ENCODE data around the gene PARD3.

DNA sequence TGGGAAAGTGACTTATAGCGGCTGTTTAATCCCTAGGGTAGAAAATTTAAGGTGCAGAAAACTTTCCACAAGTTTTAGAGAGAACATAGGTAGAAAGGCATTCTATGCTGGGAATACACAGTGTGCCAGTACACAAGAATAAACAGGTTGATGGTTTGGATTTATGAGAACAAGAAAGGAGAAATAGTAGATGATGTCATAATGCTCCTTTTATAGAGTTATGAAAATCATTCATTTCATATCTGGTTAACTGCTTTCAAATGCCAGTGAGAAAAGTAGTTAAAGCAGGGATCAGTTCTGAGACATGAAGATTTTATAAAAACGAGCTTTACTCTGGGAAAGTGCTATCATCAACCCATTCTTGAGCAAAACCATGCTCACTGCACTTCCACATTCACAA lies 311.4 kb downstream of the PARD3 start:
- TF ChIP-seq, protein P1, sequence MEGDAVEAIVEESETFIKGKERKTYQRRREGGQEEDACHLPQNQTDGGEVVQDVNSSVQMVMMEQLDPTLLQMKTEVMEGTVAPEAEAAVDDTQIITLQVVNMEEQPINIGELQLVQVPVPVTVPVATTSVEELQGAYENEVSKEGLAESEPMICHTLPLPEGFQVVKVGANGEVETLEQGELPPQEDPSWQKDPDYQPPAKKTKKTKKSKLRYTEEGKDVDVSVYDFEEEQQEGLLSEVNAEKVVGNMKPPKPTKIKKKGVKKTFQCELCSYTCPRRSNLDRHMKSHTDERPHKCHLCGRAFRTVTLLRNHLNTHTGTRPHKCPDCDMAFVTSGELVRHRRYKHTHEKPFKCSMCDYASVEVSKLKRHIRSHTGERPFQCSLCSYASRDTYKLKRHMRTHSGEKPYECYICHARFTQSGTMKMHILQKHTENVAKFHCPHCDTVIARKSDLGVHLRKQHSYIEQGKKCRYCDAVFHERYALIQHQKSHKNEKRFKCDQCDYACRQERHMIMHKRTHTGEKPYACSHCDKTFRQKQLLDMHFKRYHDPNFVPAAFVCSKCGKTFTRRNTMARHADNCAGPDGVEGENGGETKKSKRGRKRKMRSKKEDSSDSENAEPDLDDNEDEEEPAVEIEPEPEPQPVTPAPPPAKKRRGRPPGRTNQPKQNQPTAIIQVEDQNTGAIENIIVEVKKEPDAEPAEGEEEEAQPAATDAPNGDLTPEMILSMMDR (IDR thresholded peaks at IDR 0.05): no peak
- TF ChIP-seq EZH2 (IDR thresholded peaks at IDR 0.05) (no peak), EZH2phosphoT487 (IDR thresholded peaks at IDR 0.05) (no peak)

Data from neural progenitor cell (in vitro differentiated cells).